ENCODE data around the gene NRG3.
"Not testable (repeated sequence)": the region's sequence is repeated elsewhere in the genome, so short reads cannot be mapped to it uniquely, and the experiment has no call there.

Gene NRG3

DNA sequence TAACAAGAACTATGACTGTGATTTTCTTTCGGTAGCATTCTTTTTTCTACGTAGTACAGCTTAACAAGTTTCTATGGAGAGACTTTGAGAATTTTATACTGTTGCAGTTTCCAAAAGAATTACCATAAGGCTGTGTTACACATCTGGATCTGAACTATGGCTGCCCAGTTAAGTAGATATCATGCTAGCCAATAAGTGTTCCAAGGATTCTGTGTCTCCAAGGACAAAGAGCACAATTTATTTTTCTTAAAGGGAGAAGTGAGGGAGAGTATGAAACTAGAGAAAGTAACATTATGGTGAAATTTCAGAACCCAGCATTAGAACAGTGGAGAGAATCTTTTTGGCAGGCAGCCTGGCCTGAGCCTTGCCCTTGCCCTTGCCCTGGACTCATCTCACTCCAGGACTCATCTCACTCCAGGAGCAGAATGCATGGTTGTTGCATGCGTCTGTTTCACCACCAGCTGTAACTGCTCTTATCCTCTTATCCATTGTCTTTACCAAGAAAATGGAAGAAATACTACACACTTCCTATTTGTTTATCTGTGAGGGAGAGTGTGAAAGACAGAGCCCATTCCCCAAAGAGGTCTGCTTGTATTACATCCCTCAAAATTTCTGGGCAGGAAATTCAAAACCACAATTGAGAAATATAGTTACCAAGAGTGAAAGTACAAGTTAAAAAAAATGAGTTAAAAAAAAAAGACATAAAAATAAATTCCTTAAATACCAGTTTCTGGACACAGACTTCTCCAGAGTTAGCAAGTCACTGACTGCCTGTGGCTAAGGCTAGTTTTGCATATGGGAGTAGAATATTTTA, 1067.5 kb downstream of the NRG3 start:
- no peak for DNase-seq

- DNase-seq = no peak
These were observed 1068.1 kb downstream of the NRG3 start for GRCh38 chr10:82943142-82943541.

DNA sequence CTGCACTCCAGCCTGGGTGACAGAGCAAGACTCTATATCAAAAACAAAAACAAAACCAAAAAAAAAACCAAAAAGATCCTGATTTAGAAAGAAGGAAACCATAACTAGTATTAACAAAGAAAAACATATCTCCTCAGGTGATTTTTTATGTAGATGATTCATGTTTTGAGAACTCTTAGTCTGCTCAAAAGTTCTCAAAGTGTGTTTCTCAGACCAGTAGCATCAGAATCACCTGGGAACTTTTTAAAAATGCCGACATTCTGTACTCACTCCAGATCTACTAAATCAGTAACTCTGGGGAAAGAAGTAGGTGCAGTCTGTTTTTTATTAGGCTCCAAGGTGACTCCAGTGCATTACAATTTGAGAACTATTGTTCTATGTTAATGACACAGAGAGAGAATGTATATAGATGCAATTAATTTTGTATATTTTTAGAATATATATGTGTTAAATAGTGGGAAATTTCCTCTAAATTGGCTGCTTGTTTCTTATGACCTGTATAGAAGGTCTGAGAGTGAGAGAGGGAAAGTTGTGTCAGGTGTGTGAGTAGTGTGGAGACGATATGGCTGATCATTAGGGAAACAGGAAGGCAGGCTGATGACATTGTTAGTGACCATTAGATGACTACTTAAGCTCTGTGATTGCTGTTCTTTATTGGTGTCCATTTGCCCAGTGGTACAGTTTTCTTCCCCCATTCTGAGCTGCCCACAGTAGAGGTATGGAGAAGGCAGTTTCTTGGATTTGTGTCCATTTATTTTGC, 1075.0 kb downstream of the NRG3 start:
- DNase-seq = no peak

- DNase-seq = no peak
These were observed 1078.3 kb downstream of the NRG3 start for GRCh38 chr10:82953331-82953730.

GRCh38 chr10:82953909-82954308, 1078.9 kb downstream of the NRG3 start:
- DNase-seq = no peak

GRCh38 chr10:82960421-82961060, 1085.5 kb downstream of the NRG3 start:
- not testable (repeated sequence) for DNase-seq

DNA sequence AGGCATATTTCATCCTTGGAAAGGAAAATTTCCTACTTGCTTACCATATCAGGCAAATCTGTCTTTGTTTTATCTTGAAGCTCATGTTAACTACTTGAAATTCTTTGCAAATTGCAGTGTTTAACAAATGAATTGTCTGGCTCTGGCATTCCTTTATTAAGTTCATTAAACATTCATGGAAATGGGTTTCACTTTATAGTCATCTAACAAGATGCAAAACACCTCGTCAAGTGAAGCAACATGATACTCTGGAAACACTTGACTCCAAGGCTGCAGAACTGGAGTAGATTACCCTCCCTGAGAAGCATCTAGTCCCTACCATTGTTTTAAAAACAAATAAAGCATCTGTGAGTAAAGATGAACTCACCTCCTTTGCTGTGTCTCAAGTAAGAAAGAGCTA, 1086.9 kb downstream of the NRG3 start:
- no peak for DNase-seq

DNA sequence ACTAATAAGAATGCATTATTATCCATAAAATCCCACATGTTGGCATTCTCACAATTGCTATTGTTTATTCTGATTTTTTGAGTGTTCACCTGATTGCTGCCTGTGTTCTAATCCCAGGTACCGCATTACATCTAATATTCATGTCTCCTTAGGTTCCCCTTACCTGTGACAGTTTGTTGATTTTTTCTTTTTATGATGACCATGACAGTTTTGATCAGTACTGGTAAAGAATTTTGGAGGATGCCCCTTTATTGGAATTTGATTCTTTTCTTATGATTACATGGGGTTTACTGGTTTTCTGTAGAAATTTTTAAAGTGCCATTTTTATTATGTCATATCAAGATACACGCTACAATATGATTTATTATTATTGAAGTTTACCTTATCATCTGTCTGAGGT, 1091.1 kb downstream of the NRG3 start:
- no peak for DNase-seq

DNA sequence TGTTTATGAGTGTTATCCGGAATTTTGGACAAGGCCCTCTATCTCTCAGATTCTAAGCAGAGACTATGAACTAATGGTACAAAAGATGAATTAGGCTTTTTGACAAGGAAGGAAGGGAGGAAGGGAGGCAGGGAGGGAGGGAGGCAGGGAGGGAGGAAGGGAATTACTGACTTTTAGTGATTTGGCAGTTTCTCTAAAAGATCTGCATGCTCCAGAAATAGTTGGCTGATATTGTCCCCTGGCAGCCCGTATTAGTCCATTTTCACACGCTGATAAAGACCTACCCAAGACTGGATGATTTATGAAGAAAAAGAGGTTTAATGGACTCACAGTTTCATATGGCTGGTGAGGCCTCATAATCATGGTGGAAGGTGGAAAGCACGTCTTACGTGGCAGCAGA, 1093.5 kb downstream of the NRG3 start:
- DNase-seq = no peak

DNA sequence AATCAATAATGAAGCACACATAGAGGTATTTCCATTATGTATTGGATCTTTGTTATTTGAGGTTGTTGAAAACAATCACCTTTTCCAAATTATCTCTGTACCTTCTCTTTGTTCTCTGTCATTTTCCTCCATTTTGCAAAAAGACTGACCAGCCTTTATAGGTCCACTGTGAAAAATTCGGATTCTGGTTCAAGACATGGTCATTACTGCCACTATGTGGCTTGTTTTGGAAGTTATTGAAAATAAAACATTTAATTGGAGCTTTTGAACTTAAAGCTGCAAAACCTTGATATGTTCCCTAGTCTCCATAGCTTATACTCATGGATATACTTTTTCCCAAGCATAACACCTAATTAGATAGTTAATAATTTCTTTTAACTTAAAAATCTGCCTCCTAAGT, 1094.4 kb downstream of the NRG3 start:
- DNase-seq = no peak

DNA sequence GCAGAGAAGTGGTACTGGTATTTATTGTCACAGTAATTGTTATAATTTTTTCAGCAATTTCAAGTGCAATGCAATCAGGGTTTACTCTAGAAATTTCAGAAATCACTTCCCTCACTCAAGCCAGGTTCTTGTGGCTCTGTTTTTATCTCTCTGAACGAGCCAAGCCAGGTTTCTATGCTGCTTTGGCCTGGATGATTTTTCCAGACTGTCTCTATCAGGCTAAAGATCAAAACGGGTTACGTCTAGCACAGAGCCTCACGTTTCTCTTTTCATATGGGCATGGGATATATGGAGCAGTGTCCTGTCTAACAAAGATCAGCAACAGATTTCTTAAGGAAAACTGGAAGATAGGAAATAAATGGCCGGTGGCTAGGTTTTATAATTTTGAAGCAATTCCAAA, 1105.3 kb downstream of the NRG3 start:
- DNase-seq = no peak

DNA sequence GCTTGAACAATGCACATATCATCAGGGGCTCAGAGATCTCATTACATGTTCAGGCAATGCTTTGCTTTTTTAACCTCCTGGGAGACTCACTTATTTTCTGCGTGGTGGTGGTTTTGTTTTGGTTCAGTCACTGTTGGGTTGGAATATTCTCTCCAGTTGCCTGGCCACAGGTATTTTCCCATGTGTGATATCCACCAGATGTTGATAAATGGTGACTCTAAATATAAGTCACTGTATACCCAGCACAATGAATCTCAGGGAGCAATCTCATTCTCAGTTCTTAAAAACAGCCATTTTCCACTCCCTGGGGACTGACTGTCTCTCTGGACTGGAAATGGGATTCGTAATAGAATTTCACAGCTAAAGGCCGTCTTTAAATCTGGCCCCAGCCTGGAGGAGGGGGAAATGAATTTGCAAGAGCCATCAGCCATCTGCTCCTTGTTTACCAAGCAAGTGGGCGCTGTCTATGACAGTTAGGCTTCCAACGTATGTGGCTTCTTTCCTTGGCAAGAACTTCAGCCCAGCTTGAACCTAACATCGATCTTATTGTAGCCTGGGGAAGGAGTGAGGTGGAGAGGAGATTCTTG, 1106.2 kb downstream of the NRG3 start:
- DNase-seq = no peak

GRCh38 chr10:82982110-82982608, 1107.2 kb downstream of the NRG3 start:
- DNase-seq = no peak

DNA sequence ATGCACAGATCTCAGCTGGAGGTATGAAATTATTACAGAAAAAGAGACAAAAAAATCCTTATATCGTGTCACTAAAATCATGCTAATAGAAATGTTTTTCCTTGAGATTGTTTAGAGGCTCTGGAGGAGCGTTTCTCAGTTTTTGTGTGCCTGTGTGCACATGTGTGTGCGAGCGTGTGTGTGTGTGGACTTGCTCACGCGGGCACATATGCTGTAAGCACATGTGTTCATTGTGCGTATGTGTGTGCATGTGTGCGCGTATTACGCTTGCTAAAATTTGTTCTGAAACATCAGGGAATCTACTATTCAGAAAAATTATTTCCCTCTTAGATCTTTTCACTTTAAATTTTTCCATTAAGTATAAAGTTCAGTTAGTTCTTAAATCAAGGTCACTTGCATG, 1111.2 kb downstream of the NRG3 start:
- no peak for DNase-seq

- not testable (repeated sequence) for DNase-seq
These were observed 1131.5 kb downstream of the NRG3 start for GRCh38 chr10:83006479-83006878.

- DNase-seq = no peak
These were observed 1132.5 kb downstream of the NRG3 start for GRCh38 chr10:83007510-83007909.

- no peak for DNase-seq
These were observed 1137.9 kb downstream of the NRG3 start for GRCh38 chr10:83012866-83013265.

GRCh38 chr10:83017076-83017867, 1142.3 kb downstream of the NRG3 start:
- DNase-seq = no peak

GRCh38 chr10:83023662-83024061, 1148.7 kb downstream of the NRG3 start:
- DNase-seq = no peak
